ENCODE measurements around the gene SPACA6.
"Not testable (repeated sequence)": the region's sequence is repeated elsewhere in the genome, so short reads cannot be mapped to it uniquely, and the experiment has no call there.

SPACA6 gene

GRCh38 chr19:51693260-51693659 is at the start of gene SPACA6:
TSS of gene SPACA6 (plus strand) at chr19:51693330. CDS start at chr19:51693527, 197 bp downstream.
- DNase-seq (ENCODE audit: low read depth): no peak

GRCh38 chr19:51644636-51645271 is 48.4 kb upstream of the SPACA6 start:
- DNase-seq (ENCODE audit: low read depth): no peak

- not testable (repeated sequence) for DNase-seq (ENCODE audit: low read depth)
Measured at GRCh38 chr19:51646730-51647129, 46.4 kb upstream of the SPACA6 start, which contains the start of gene SIGLEC14. TSS of gene SIGLEC14 (minus strand) at chr19:51646825. CDS start at chr19:51646759, 66 bp downstream.

DNA sequence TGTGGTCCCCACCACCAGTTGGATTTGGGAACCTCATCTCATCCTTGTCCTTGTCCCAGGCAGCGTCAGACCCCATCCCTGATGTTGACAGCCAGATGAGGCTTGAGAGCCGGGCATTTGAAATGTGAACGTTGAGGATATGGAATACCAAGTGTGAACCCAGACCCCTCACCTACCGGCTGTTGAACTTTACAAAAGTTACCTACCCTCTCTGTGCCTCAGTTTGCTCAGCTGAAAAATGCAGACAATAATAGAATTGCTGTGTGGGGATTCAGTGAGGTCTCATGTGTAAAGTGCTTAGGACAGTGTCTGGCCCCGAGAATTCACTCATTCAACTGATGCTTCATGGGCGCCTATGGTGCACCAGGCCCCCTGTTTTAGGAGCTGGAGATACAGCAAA is 45.8 kb upstream of the SPACA6 start:
- no peak for DNase-seq (ENCODE audit: low read depth)

GRCh38 chr19:51651216-51651846 is 41.8 kb upstream of the SPACA6 start:
- no peak for DNase-seq (ENCODE audit: low read depth)

GRCh38 chr19:51652266-51652665 is 40.9 kb upstream of the SPACA6 start:
- no peak for DNase-seq (ENCODE audit: low read depth)

GRCh38 chr19:51653162-51653561 is 40.0 kb upstream of the SPACA6 start:
- no peak for DNase-seq (ENCODE audit: low read depth)

- no peak for DNase-seq (ENCODE audit: low read depth)
Measured at GRCh38 chr19:51654783-51655182, 38.3 kb upstream of the SPACA6 start.

DNA sequence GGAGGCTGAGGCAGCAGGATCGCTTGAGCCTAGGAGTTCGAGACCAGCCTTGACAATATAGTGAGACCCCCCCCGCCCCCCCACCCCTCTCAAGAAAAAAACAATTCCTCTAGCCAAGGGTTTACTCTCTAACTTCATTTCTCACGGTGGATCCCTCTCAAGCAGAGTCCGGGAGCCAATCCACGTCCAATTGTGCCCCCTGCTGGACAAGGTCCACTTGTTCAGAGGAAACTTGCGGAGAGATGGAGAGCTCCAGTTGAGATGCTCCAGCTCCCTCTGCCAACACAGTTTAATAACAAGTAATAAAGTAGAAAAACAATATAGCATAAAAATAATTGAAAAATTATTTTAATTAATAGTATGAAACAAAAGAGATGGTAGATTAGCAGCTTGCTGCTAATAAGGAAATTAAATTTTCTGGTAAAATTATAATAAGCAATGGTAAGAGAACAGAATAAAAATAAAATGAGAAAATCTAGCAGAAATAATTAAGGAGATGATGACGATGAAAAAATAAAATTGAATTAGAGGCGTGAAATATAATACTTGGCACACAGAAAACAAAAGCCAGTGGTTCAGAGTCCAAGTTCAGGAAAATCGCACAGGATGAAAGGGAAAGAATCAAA is 32.0 kb upstream of the SPACA6 start:
- peak; percentile 56 for DNase-seq (ENCODE audit: low read depth)

- DNase-seq (ENCODE audit: low read depth): no peak
Measured at GRCh38 chr19:51663650-51664049, 29.5 kb upstream of the SPACA6 start.

DNA sequence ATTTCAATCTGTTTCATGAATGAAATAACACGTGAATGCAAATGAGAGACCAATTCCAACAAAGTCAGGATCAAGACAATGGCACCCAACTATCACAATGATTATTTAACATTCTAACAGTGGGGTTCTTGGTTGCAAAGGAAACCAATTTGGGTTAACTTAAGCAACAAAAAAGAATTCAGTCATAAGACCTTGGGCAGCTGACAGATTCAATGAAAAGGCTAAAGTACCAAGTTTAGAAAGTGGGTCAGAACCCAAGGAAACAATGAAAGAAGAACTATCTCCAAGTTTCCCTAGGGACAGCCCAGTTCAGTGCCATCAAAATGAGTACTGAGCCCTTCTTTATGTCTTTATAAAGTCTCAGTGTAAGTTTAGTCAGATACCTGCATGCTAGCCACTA is 29.0 kb upstream of the SPACA6 start:
- no peak for DNase-seq (ENCODE audit: low read depth)

GRCh38 chr19:51664997-51665396 is 28.1 kb upstream of the SPACA6 start:
- no peak for DNase-seq (ENCODE audit: low read depth)

GRCh38 chr19:51668216-51668615 is 24.9 kb upstream of the SPACA6 start:
- no peak for DNase-seq (ENCODE audit: low read depth)

DNA sequence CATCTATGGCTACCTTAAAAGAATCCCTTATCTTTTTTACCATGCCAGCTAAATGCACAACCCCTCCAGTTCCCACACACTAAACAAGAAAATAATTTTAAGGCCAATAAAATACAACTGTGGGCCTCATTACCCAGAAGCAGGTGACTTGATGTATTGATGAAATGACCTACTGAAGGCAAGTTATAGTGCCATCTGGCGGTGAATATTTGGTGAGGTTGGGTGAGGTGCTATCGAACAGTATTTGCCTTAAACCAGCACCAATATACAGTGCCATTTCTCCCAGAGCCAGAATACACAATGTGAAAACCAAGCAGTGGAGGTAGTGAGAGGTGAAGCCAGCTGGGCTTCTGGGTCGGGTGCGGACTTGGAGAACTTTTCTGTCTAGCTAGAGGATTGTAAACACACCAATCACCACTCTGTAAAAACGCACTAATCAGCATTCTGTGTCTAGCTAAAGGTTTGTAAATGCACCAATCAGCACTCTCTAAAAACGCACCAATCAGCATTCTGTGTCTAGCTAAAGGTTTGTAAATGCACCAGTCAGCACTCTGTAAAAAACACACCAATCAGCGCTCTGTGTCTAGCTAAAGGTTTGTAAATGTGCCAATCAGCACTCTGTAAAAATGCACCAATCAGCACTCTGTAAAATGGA is 17.1 kb upstream of the SPACA6 start:
- not testable (repeated sequence) for DNase-seq (ENCODE audit: low read depth)

GRCh38 chr19:51676566-51677083 is 16.5 kb upstream of the SPACA6 start:
- no peak for DNase-seq (ENCODE audit: low read depth)

GRCh38 chr19:51680474-51680873 is 12.7 kb upstream of the SPACA6 start:
- DNase-seq (ENCODE audit: low read depth): no peak

- DNase-seq (ENCODE audit: low read depth): no peak
Measured at GRCh38 chr19:51681286-51681941, 11.7 kb upstream of the SPACA6 start.

DNA sequence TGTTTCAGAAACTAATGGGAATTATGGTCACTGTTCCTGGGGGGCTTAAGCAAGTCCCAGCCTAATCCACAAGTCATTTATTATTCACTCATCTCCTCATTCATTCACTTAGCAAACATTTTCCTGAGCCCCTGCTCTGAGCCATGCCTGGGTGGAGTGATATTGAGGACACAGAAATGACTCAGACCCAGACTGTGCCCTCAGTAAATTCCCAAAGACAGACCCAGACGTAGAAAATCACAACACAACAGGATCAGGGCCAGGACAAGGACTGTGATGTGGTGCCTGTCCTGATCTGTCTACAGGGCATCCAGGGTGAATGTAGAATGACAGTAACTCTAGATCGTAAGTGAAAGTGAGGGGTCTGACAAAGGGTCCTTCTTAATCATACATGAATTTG is 7.0 kb upstream of the SPACA6 start:
- no peak for DNase-seq (ENCODE audit: low read depth)

DNA sequence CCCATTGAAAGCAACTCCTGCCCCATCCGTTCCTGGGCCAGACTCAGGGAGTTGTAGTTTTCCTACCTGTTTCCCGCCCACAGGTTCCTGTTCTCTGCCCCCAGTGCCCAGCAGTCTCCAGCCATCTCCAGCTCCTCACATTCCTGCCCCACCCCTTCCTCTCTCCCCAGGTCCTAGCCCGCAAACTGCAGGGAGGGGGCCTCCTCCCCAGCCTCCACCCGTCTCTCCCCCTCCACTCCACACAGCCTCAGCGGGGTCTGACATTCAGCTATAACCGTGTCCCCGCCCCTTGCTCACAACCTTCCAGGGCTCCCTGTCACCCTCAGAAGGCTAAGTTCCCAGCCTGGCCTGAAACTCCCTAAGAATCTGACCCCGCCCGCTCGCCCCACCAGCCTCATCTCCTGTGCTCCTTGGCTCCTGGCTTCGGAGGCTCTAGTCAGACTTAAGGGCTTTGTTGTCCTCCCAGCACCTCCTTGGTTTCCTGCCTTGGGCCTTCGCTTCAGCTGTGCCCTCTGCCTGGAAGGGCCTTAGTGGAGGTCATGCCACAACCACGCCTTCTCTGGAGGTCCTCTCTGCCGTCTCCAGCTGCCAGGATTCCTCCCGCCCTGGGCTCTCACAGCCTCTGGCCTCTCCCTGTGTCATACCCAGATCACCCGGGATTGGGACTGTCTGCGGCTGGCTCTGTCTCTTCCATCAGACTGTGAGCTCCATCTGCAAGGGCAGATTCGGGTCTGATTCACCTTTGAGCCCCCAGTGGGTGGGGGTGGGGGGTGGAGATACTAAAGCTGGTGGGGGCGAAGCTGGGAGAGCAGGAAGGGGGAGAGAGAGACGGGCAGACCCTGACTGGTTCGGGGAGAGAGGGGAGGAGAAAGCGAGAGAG is 5.1 kb upstream of the SPACA6 start:
- no peak for DNase-seq (ENCODE audit: low read depth)

DNA sequence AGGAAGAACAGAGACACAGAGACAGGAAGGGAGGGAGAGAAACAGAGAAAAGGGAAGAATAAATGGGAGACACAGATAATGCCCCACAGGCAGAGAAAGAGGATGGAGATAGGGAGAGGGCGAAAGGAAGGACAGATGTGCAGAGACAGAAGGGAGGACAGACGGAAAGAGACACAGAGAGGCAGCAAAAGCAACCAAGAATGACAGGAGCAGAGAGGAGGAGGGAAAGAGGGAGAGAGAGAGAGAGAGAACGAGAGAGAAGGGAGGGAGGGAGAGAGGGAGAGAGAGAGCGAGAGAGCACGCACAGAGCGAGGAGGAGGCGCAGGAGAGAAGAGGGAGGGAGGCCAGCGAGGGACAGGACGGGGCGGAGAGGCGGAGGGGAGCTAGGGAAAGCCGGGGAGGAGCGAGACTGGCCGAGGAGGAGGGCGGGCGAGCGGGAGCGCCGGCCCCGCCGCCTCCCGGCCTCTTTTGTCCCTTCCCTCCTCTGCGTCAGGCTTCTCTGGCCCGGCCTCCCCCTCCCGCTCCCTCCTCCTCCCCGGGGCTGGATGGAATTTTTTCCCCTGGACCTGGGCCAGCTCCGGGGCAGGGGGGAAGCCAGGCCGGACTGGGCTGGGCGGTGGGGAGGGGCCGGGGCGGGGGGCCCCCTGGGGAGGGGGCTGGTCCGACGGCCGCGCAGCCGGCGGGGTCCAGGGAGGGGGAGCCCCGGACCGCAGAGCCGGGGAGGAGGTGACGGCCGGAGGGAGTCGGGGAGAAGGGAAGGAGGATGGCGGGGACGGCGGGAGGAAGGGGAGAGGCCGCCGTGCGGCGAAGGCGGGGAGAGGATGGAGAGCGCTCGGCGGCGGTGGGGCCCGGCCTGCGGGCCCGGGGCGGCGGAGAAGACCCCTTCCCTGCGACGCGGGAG is 4.2 kb upstream of the SPACA6 start:
- peak; percentile 83 for DNase-seq (ENCODE audit: low read depth)

All from non-pigmented ciliary epithelial cell (primary cell).